HEK293 (cell line): ENCODE data around the gene PKIB.

ENCODE experiments used
- BCL11A ChIP-seq: fragments of 450-650 bp; formaldehyde crosslinking; IDR thresholded peaks from 2 replicates; pipeline ENCODE4 v1.5.1; 2016; ENCODE audit warnings: low read depth, missing biosample characterization, missing genetic modification characterization
- CTCF ChIP-seq: fragments of 450-650 bp; formaldehyde crosslinking; IDR thresholded peaks from 2 replicates; pipeline ENCODE4 v1.5.1; 2016; ENCODE audit warnings: missing biosample characterization, missing genetic modification characterization
- ZNF423 ChIP-seq: fragments of 450-650 bp; formaldehyde crosslinking; IDR thresholded peaks from 2 replicates; pipeline ENCODE4 v1.5.1; 2016; ENCODE audit warnings: missing biosample characterization, missing genetic modification characterization

GRCh38 chr6:122615409-122615808 is 5.2 kb downstream of the PKIB start:
- TF ChIP-seq BCL11A (tag by site-specific recombination) (no peak), ZNF423 (tag by site-specific recombination) (no peak), CTCF (tag by site-specific recombination) (no peak)
